Heart left ventricle (tissue), 13 donors: ENCODE data around the gene ELAVL2.

ENCODE experiments used
- CTCF ChIP-seq, 12 donors: fragments of 200-600 bp; sonication (generic) in 4 of 12; IDR thresholded peaks; one replicate each; pipeline versions ENCODE4 v1.5.0 to v1.8.0; 2018 to 2022; ENCODE audit warnings: antibody characterized with exemption in 12 of 12, mild to moderate bottlenecking in 5 of 12
- POLR2A ChIP-seq, 2 donors: fragments of 450-650 bp; IDR thresholded peaks; one replicate each; pipeline ENCODE4 v1.6.1; 2017; ENCODE audit warnings: antibody characterized with exemption in 2 of 2, mild to moderate bottlenecking in 2 of 2, moderate library complexity in 2 of 2
- donor health status: ischemic (EF 13 %, LVEDD 7.1; RV severe dilation, severe dysfunction).
- donor health status: DM: no; HTN: yes; CAD: no.
- donor health status: DM: no; HTN: no; CAD: no.
- donor health status: ischemic (EF 25% LVEDD 6.9; RV normal size, moderate dysfunction).
- donor health status: ischemic (EF 25% LVEDD 5.7; RV mildly dilated, moderate dysfunction).
- donor health status: ischemic (EF 35%, LVEDD 5.7; RV mildly dilated, moderate dysfunction).
- donor health status: nonischemic (EF 11% LVEDD 7.7; RV severe dilation, severe dysfunction).
- donor health status: DM: yes; HTN: yes; CAD: no.
- donor health status: PGD.
- donor health status: ischemic (EF 29% LVEDD 5.4; RV normal size, mild dysfunction).
- donor health status: nonischemic (EF 23%, LVEDD 6.1; RV moderate dilation, normal function).

- TF ChIP-seq CTCF (IDR thresholded peaks at IDR 0.05) (no peak), POLR2A (IDR thresholded peaks at IDR 0.05) (no peak)
Observed at GRCh38 chr9:23850242-23850689, 24.2 kb upstream of the ELAVL2 start.
